Measurements from ENCODE around the gene C20orf144.

C20orf144 gene

GRCh38 chr20:33666293-33667244 is 4.4 kb downstream of the C20orf144 start, which contains the start of gene ACTL10:
ACTL10 (plus strand) TSS chr20:33666943; CDS start chr20:33667498, 555 bp downstream.
- DNase-seq: peak; percentile 90 to 93

GRCh38 chr20:33667245-33667675 is 5.1 kb downstream of the C20orf144 start:
- peak; percentile 33 to 40 for DNase-seq

GRCh38 chr20:33667676-33668465 is 5.7 kb downstream of the C20orf144 start:
- peak; percentile 80 to 81 for DNase-seq

GRCh38 chr20:33668466-33669155 is 6.5 kb downstream of the C20orf144 start:
- no peak for DNase-seq

GRCh38 chr20:33669224-33669623 is 7.1 kb downstream of the C20orf144 start:
- DNase-seq: no peak

- DNase-seq: no peak
Measured at GRCh38 chr20:33669873-33670640, 7.9 kb downstream of the C20orf144 start.

- no peak for DNase-seq
Measured at GRCh38 chr20:33670715-33671499, 8.8 kb downstream of the C20orf144 start.

- no peak for DNase-seq
Measured at GRCh38 chr20:33671573-33672288, 9.6 kb downstream of the C20orf144 start.

- no peak for DNase-seq
Measured at GRCh38 chr20:33672426-33673113, 10.4 kb downstream of the C20orf144 start.

GRCh38 chr20:33673114-33673409 is 10.9 kb downstream of the C20orf144 start:
- DNase-seq: no peak

GRCh38 chr20:33673410-33674293 is 11.5 kb downstream of the C20orf144 start:
- no peak for DNase-seq

- peak; percentile 62 to 70 for DNase-seq
Measured at GRCh38 chr20:33674294-33675135, 12.4 kb downstream of the C20orf144 start, which contains the start of gene NECAB3. NECAB3 (minus strand) TSS chr20:33674428; CDS start chr20:33674352, 76 bp downstream.

GRCh38 chr20:33675136-33675959 is 13.2 kb downstream of the C20orf144 start:
- no peak for DNase-seq

GRCh38 chr20:33676121-33676520 is 14.0 kb downstream of the C20orf144 start:
- no peak for DNase-seq

GRCh38 chr20:33676652-33677645 is 14.8 kb downstream of the C20orf144 start:
- DNase-seq: no peak
